SJCRH30 (cell line): Measurements from ENCODE around the gene LCE2B. TPM values are rescaled to one million over a fixed set of nuclear protein-coding genes. Genes with fewer than 3 reads are reported as not detected.

Experiments
- DNase-seq, 2 experiments: peaks; one replicate each; pipeline ENCODE4 v3.0.0-alpha.2; 2015 to 2020
- H3K27ac ChIP-seq: fragments of 250-450 bp; sonication (Bioruptor Pico); 2 replicates; pipeline ENCODE4 v1.5.1; 2020; ENCODE audit warnings: mild to moderate bottlenecking, moderate library complexity
- H3K27me3 ChIP-seq: fragments of 250-450 bp; sonication (Bioruptor Pico); 2 replicates; pipeline ENCODE4 v1.5.1; 2020; ENCODE audit warnings: mild to moderate bottlenecking, moderate library complexity
- H3K36me3 ChIP-seq: fragments of 250-450 bp; sonication (Bioruptor Pico); 2 replicates; pipeline ENCODE4 v1.5.1; 2020; ENCODE audit warnings: mild to moderate bottlenecking, moderate library complexity
- H3K4me1 ChIP-seq: fragments of 250-450 bp; sonication (Bioruptor Pico); 2 replicates; pipeline ENCODE4 v1.5.1; 2020; ENCODE audit warnings: mild to moderate bottlenecking, moderate library complexity
- H3K4me3 ChIP-seq: fragments of 250-450 bp; sonication (Bioruptor Pico); 2 replicates; pipeline ENCODE4 v1.5.1; 2020; ENCODE audit warnings: mild to moderate bottlenecking, moderate library complexity
- H3K9me3 ChIP-seq: fragments of 250-450 bp; sonication (Bioruptor Pico); replicated peaks from 2 replicates; pipeline ENCODE4 v1.5.1; 2020; ENCODE audit warnings: mild to moderate bottlenecking, moderate library complexity
- total RNA-seq: library from RNA; depleted of rRNA; stranded (reverse); fragments of >200 nt; shearing (Covaris generic); gene quantifications from 2 replicates; pipeline ENCODE4 v1.2.3, GENCODE V29; 2014; rRNA removed

The LCE2B gene
- total RNA-seq, 1 experiment from 2014 or later = not detected

DNA sequence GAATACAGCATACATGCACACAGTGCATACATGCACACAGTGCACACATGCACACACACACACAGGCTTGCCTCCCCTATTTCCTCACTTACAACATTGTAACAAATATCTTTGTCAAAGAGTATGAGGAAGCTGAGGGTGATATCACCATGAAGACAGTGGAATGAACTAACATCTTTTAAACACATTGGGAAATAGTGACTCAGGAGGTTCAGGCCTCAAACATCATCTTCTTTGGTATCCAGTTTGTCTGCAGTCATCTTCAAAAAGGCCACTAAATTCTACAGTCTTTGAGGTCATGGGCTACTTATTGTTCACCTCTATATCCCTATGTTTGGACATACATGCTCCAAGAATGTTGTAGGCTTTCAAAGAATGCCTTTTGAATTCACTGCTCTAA lies 2.1 kb upstream of the LCE2B start:
- Histone ChIP-seq H3K4me3 (no peak overlapping the region), H3K27me3 (no peaks in the 10 kb centered on the region), H3K4me1 (no peaks in the 10 kb centered on the region), H3K9me3 (no peaks in the 10 kb centered on the region), H3K36me3 (no peaks in the 10 kb centered on the region), H3K27ac (no peak overlapping the region)
- DNase-seq = no peak

DNA sequence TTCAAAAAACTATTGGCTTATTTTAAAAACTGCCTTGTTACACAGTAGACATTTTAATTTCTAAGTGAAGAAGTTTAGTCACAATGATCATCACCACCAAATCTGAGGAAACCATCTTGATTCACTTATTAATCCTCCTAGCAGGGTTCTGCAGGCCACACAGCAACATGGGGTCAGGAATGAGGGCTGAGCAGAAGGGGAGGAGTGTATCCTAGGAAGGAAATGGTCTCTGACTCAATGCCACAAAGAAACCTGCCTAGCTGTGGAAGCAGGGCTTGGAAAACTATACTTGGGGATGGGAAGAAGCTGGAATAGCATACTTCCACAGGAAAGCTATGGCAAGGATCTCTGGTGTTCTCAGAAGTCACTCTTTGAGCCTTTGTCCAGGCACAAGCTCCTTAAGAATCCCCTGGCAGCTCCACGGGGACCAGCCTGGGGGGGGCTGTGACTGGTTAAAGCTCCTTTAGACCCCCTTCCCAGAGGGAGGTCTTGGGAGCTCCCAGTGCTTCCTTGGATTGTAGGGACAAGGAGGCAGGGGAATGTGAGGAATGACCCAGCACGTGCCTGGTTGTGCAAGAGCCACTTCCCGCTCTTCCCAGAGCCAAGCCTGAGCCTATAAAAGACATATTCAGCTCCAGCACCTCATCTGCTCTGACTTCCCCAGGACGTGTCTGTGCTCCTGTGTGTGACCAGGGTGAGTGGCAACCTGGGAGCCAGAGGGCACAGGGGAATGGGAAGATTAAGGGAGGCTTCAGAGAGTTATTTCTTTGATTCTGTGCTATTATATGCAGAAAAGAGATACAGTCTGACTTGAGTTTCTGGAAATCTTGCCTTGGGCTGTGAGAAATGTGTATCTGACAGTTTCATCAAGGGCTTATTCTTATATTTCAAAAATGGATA lies 12.0 kb downstream of the LCE2B start, which contains the start of gene LCE2A:
Gene LCE2A, plus strand, starts transcription at position 645 of the 900 bp plus-strand sequence. CDS start 557 bp downstream, outside the sequence.
- H3K4me3 ChIP-seq = no peak within 1 kb of the TSS
- DNase-seq = no peak
- no peaks in the 10 kb centered on the region for H3K4me1 ChIP-seq
- no peaks in the 10 kb centered on the region for H3K36me3 ChIP-seq
- no peaks in the 10 kb centered on the region for H3K27me3 ChIP-seq
- no peaks in the 10 kb centered on the region for H3K9me3 ChIP-seq
- no peak within 1 kb of the TSS for H3K27ac ChIP-seq

DNA sequence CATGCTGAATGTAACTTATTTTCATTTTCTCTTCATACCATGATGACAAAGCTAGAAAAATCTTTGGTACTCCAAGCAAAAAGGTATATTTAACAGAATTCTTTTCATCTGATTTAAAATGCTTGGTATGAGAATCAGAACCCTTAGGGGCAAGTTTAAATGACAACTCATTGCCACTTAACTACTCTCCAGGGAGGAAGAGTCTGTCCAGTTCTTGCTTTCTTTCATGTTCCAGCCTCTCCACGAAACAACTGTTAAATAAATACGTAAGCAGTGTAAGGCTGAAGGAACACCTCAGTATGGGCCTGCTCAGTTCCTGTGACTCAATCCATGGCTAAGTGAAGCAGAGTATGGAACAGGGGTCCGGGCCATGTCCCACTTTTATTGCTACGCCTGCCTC lies 13.8 kb downstream of the LCE2B start:
- no peak overlapping the region for H3K4me3 ChIP-seq
- no peaks in the 10 kb centered on the region for H3K27me3 ChIP-seq
- DNase-seq = no peak
- no peaks in the 10 kb centered on the region for H3K9me3 ChIP-seq
- no peaks in the 10 kb centered on the region for H3K36me3 ChIP-seq
- no peaks in the 10 kb centered on the region for H3K4me1 ChIP-seq
- no peak overlapping the region for H3K27ac ChIP-seq

DNA sequence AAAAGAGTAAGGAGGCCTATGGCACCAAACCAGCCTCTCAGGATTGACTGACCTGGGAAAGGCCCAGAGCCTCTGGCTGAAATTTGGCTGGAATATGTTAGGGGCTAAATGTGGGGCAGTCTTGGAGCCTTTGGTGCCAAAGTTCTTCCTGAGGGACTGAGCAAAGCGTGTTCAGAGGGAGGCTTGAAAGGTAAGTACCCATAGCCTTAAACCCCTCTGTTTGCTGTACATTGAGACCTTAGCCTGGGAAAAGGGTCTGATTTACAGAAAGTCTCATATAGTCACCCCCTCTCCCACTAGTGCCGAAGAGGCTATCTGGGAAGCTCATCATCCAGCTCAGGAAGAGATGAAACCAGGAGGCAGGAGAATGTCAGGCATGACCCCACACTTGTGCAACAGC lies 21.9 kb downstream of the LCE2B start, which contains the start of gene LCE4A:
Gene LCE4A, plus strand, starts transcription at position 301 of the 400 bp plus-strand sequence. CDS start 916 bp downstream, outside the sequence.
- no peaks in the 10 kb centered on the region for H3K4me1 ChIP-seq
- no peak for DNase-seq
- no peak within 1 kb of the TSS for H3K4me3 ChIP-seq
- no peak within 1 kb of the TSS for H3K27ac ChIP-seq
- H3K36me3 ChIP-seq = no peaks in the 10 kb centered on the region
- H3K27me3 ChIP-seq = no peaks in the 10 kb centered on the region
- H3K9me3 ChIP-seq = no peaks in the 10 kb centered on the region

DNA sequence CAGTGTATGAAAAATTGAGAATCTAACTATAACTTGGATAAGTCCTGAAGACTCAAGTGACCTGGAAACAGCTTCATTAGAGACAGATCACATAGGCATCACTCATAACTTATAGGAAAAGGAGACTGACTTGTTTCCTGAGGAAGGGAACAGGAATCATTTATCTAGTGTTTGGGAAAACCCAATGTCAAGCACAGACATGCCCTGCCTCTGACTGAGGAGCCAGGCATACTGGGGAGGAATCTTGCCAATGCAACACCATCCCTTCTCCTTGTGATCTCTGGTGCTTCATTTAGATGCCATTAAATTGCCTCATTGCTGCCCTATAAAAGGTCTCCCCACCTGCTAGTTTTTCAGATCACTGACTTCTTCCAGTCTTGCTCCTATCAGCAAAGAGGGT lies 32.3 kb downstream of the LCE2B start:
- no peak overlapping the region for H3K27ac ChIP-seq
- H3K4me1 ChIP-seq = no peaks in the 10 kb centered on the region
- DNase-seq = no peak
- no peaks in the 10 kb centered on the region for H3K9me3 ChIP-seq
- H3K36me3 ChIP-seq = no peaks in the 10 kb centered on the region
- peaks cover 3% of the 10 kb centered on the region; the same call in 1 of the 2 replicates for H3K27me3 ChIP-seq
- H3K4me3 ChIP-seq = no peak overlapping the region

DNA sequence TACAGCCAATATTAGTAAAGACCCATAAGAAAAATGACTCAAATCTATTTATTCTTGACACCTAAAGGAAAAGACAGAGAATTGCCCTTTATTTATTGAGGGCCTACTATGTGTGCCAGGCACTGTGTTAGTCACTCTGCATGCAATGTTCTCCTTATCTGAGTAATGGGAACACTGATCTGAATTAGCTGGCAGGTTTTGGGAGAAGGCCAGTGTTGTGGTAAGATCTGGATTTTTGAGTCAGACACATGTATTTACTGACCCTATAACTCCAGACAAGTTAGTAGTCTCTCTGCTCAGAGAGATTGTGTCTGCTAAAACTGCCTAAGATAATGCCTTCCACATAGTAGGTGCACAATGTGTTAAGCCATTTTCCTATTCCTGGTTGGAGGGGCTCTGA lies 39.3 kb downstream of the LCE2B start:
- Histone ChIP-seq H3K9me3 (no peaks in the 10 kb centered on the region), H3K36me3 (no peaks in the 10 kb centered on the region), H3K27ac (no peak overlapping the region), H3K4me3 (no peak overlapping the region), H3K4me1 (no peaks in the 10 kb centered on the region), H3K27me3 (peaks cover 6% of the 10 kb centered on the region; the same call in 1 of the 2 replicates)
- DNase-seq = no peak

DNA sequence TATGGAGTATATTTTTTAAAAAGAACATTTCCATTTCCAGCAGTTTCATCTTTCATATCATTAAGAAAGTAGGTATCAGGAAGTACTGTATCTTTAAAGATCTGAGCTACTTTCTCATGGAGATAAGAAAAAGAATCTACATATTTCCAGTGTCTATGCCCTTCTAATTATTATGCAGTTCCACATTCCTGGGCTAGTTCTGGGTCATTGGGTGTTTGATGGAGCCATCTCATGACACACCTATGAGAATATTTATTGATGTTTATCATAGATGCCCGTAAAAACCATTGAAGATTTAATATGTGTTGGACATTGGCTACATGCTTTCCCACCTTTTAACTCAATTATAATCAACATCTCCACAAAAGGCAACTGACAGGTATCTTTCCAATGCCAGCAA lies 43.1 kb downstream of the LCE2B start:
- no peak for DNase-seq
- no peak overlapping the region for H3K27ac ChIP-seq
- H3K27me3 ChIP-seq = 0 out of 2 replicates have a peak, but pooled peaks cover 2% of the 10 kb centered on the region
- H3K36me3 ChIP-seq = no peaks in the 10 kb centered on the region
- H3K4me1 ChIP-seq = no peaks in the 10 kb centered on the region
- no peak overlapping the region for H3K4me3 ChIP-seq
- no peaks in the 10 kb centered on the region for H3K9me3 ChIP-seq

DNA sequence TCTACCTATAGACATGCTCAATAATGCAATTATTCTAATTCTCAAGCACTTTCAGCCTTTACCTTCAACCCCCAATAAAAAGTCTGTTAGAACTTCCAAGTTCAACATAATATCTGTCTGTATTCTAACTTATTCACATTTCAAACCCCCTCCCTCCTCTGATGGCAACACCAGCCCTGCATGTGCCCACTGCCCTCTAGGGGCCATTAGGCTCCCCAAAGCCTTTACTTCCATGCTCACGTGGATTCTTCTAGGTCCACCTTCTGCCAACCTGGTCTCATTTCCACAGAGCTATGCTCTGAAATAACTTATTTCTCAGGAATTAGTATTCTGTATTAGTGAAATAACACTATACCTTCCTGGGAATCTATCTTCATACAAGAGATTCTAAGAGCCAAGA lies 49.7 kb downstream of the LCE2B start:
- Histone ChIP-seq H3K9me3 (no peaks in the 10 kb centered on the region), H3K36me3 (no peaks in the 10 kb centered on the region), H3K27me3 (no peaks in the 10 kb centered on the region), H3K27ac (no peak overlapping the region), H3K4me1 (no peaks in the 10 kb centered on the region), H3K4me3 (no peak overlapping the region)
- DNase-seq = no peak

Other genes with a start within 250 kb of the LCE2B start
- gene LCE5A, start 175.3 kb upstream of the LCE2B start, total RNA-seq = not detected in 2 replicates
- gene CRCT1, start 171.6 kb upstream of the LCE2B start, total RNA-seq = not detected in 2 replicates
- gene LCE3E, start 119.3 kb upstream of the LCE2B start, total RNA-seq = not detected in 2 replicates
- not detected in 2 replicates for gene LCE3D, start 105.6 kb upstream of the LCE2B start, total RNA-seq
- gene LCE3C, start 85.9 kb upstream of the LCE2B start, total RNA-seq = not detected in 2 replicates
- not detected in 2 replicates for gene LCE3B, start 72.3 kb upstream of the LCE2B start, total RNA-seq
- gene LCE3A, start 63.0 kb upstream of the LCE2B start, total RNA-seq = not detected in 2 replicates
- gene LCE2D, start 22.7 kb upstream of the LCE2B start, total RNA-seq = not detected in 2 replicates
- not detected in 2 replicates for gene LCE2C, start 10.8 kb upstream of the LCE2B start, total RNA-seq
- not detected in 2 replicates for gene LCE2A, start 12.2 kb downstream of the LCE2B start, total RNA-seq
- not detected in 2 replicates for gene LCE4A, start 22.0 kb downstream of the LCE2B start, total RNA-seq
- gene KPRP, start 71.9 kb downstream of the LCE2B start, total RNA-seq = not detected in 2 replicates
- gene LCE1F, start 89.0 kb downstream of the LCE2B start, total RNA-seq = not detected in 2 replicates
- not detected in 2 replicates for gene LCE1E, start 100.1 kb downstream of the LCE2B start, total RNA-seq
- not detected in 2 replicates for gene LCE1D, start 110.6 kb downstream of the LCE2B start, total RNA-seq
- gene LCE1C, start 120.5 kb downstream of the LCE2B start, total RNA-seq = not detected in 2 replicates
- not detected in 2 replicates for gene LCE1B, start 125.8 kb downstream of the LCE2B start, total RNA-seq
- not detected in 2 replicates for gene LCE1A, start 141.3 kb downstream of the LCE2B start, total RNA-seq
- gene LCE6A, start 156.7 kb downstream of the LCE2B start, total RNA-seq = not detected in 2 replicates
- not detected in 2 replicates for gene LCE7A, start 173.9 kb downstream of the LCE2B start, total RNA-seq
- gene SMCP, start 192.2 kb downstream of the LCE2B start, total RNA-seq = not detected in 2 replicates
- gene IVL, start 222.4 kb downstream of the LCE2B start, total RNA-seq = not detected in 2 replicates